NCI-H2107 treated with DMSO at 0.1 percent for 48 hours (cell line): Measurements from ENCODE around the gene SEPTIN3.
"Not testable (repeated sequence)": the region's sequence is repeated elsewhere in the genome, so short reads cannot be mapped to it uniquely, and the experiment has no call there.

Experiments used
- DNase-seq: peaks from one replicate; lab custom pipeline; 2025; ENCODE audit not compliant: unreplicated experiment; lab: John Stamatoyannopoulos, UW

The SEPTIN3 gene

GRCh38 chr22:41940832-41941765 lies 28.1 kb upstream of the SEPTIN3 start:
- no peak for DNase-seq

- no peak for DNase-seq
Observed at GRCh38 chr22:41943661-41944209, 25.5 kb upstream of the SEPTIN3 start.

GRCh38 chr22:41946629-41947423 lies 22.4 kb upstream of the SEPTIN3 start, which contains the start of gene CENPM:
Gene CENPM, minus strand, starts transcription at chr22:41947152. Its CDS starts 76 bp downstream, at chr22:41947076.
- DNase-seq: peak; percentile 66

GRCh38 chr22:41947424-41948080 lies 21.7 kb upstream of the SEPTIN3 start:
- no peak for DNase-seq

GRCh38 chr22:41948142-41948541 lies 21.1 kb upstream of the SEPTIN3 start:
- no peak for DNase-seq

- not testable (repeated sequence) for DNase-seq
Observed at GRCh38 chr22:41948928-41949296, 20.3 kb upstream of the SEPTIN3 start.

GRCh38 chr22:41949297-41949965 lies 19.8 kb upstream of the SEPTIN3 start:
- DNase-seq: peak; percentile 65

- DNase-seq: peak; percentile 31
Observed at GRCh38 chr22:41951898-41952474, 17.3 kb upstream of the SEPTIN3 start, which contains the start of gene SMIM45. Gene SMIM45, plus strand, starts transcription at chr22:41952150.

- DNase-seq: no peak
Observed at GRCh38 chr22:41952713-41953112, 16.5 kb upstream of the SEPTIN3 start.

- no peak for DNase-seq
Observed at GRCh38 chr22:41957941-41958556, 11.2 kb upstream of the SEPTIN3 start.

GRCh38 chr22:41963453-41964111 lies 5.7 kb upstream of the SEPTIN3 start:
- DNase-seq: no peak

- no peak for DNase-seq
Observed at GRCh38 chr22:41964112-41964491, 5.1 kb upstream of the SEPTIN3 start.

GRCh38 chr22:41966225-41966606 lies 3.0 kb upstream of the SEPTIN3 start:
- no peak for DNase-seq

GRCh38 chr22:41966607-41967240 lies 2.5 kb upstream of the SEPTIN3 start:
- DNase-seq: peak; percentile 7

- DNase-seq: no peak
Observed at GRCh38 chr22:41968601-41969000, 642 bp upstream of the SEPTIN3 start.

- no peak for DNase-seq
Observed at GRCh38 chr22:41970601-41971000, 1.4 kb downstream of the SEPTIN3 start.

GRCh38 chr22:41971431-41971830 lies 2.2 kb downstream of the SEPTIN3 start:
- DNase-seq: no peak

GRCh38 chr22:41974691-41975290 lies 5.5 kb downstream of the SEPTIN3 start:
- DNase-seq: no peak
